LNCAP (cell line): Measurements from ENCODE around the gene CST4.

Experiments used
- CTCF ChIP-seq: fragments of 450-650 bp; IDR thresholded peaks from 2 replicates; pipeline ENCODE4 v1.5.1; 2017; ENCODE audit warnings: mild to moderate bottlenecking

CST4 gene

DNA sequence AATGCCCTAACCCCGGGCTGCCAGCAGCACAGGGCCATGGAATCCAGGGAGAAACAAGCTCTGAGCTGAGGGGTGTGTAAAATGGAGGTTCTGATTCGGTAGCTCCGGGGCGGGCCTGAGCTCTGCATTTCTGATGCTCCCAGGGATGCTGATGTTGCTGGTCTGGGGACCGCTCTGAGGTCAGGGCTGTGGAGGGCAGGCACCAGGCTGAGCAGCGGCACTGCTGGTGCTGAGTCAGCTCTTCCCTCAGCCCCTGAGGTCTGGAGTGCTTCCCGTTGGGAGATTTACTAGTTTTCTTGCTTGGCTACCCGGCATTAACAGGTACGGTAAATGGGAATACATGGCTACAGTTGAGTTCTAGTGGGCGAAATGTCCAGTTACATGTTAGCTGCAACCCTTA lies 32.5 kb downstream of the CST4 start:
- TF ChIP-seq CTCF = no peak

- TF ChIP-seq CTCF = no peak
These were observed 33.2 kb downstream of the CST4 start for GRCh38 chr20:23655491-23656211.

DNA sequence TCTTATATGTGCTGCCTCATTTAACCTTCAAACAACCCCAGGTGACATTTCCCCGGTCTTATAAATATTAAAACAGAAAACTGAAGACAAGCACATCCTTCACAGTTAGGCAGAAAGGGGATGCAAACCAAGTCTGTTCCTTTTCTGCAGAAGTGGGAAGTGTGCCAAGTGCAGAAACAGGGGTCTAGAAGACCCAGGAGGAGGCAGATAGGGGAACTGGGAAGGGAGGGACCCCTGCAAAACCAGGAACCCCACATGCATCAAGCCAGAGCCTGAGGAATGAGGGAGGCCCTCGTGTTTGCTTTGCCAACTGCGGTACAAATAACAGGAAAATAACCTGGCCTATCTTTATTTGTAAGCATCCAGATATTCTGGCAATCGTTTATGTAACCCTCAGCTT lies 34.1 kb downstream of the CST4 start:
- no peak for TF ChIP-seq CTCF

- no peak for TF ChIP-seq CTCF
These were observed 34.8 kb downstream of the CST4 start for GRCh38 chr20:23654000-23654399.

DNA sequence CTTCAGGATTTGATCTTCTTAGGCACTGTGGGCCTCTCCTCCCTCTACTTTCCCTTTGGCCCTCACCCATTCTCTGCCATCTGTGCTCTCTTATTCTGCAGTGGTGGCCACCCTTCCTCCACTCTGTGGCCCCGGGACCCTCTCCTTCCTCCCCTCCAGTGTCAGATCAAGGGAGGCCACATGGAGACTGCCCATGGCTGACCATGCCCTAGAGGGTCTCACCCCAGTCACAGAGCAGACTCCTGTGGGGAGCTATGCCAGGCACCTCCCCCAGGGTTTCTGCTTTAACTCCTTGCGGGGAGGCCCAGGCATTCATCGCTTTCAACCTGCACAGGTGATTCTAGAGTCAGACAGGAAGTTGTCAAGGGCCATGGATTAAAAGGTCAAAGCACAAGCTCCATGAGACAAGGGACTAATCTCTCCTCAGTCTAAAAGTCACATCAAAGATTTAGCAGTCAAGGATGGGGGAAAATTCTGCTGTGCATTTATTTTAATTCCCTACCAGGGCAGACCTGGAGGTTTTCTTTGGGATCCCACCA lies 35.4 kb downstream of the CST4 start:
- no peak for TF ChIP-seq CTCF

DNA sequence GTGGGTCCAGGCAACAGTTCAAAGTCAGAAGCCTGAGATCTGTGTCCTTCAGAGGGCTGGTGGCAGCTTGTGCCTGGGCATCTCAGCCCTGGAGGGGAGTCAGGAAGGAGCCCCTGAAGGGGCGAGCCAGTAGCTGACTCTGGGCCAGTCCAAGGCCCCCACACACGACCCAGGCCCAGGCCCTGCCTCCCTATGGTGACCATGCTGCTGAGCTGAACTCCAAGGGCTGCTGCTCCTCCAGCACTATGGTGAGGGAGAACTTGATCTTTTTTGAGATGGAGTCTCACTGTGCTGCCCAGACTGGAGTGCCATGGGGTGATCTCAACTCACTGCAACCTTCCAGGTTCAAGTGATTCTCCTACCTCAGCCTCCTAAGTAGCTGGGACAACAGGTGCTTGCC lies 35.9 kb downstream of the CST4 start:
- no peak for TF ChIP-seq CTCF

DNA sequence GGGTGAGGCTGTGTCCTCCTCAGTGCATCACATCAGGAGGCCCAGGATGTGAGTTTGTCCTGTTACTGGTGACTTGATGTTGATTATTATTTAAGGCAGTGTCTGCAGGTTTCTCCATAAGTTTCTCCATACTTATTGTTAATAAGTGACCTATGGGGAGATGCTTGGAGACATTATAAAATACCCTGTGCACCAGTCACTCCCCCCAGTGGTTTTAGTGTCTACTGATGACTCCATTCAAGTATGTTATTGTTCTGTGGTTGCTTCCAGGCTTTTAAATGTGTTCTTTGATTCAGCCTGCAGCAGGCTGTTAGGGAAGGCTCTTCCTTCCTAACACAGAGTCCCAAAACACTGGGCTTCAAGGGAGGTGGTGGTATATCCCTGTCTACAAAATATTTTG lies 36.5 kb downstream of the CST4 start:
- no peak for TF ChIP-seq CTCF

GRCh38 chr20:23651117-23651516 lies 37.7 kb downstream of the CST4 start:
- TF ChIP-seq CTCF = no peak
